Measurements from ENCODE around the gene SERPINE3. TPM values are rescaled to one million over a fixed set of nuclear protein-coding genes. Genes with fewer than 3 reads are reported as not detected.

SERPINE3 gene
- polyA plus RNA-seq, 3 donors = not detected

GRCh38 chr13:51328488-51328887, 11.0 kb upstream of the SERPINE3 start:
- Histone ChIP-seq H2AFZ (ENCODE audit: insufficient read depth, low read depth, low read length, poor library complexity, severe bottlenecking) (no peak overlapping the region), H3K36me3 (replicated peaks in 1 of 2; ENCODE audit: control insufficient read depth in 1 of 2, insufficient read depth in 2 of 2, low read length in 2 of 2) (no peaks in the 10 kb centered on the region), H3K4me3 (replicated peaks in 1 of 3; ENCODE audit: low read depth in 2 of 3, low read length in 3 of 3) (no peak overlapping the region), H3K4me1 (ENCODE audit: control insufficient read depth in 1 of 2, insufficient read depth in 2 of 2, low read length in 2 of 2) (peaks cover 13 to 15% of the 10 kb centered on the region in 2 donors), H3K4me2 (replicated peaks; ENCODE audit: extremely low read depth, low read length, poor library complexity, severe bottlenecking) (no peak overlapping the region), H4K20me1 (ENCODE audit: insufficient read depth, low read length) (no peaks in the 10 kb centered on the region), H3K79me2 (ENCODE audit: insufficient read depth, low read length) (no peaks in the 10 kb centered on the region), H3K9me3 (replicated peaks in 1 of 2; ENCODE audit: control insufficient read depth in 1 of 2, insufficient read depth in 1 of 2, low read length in 2 of 2) (no peaks in the 10 kb centered on the region), H3K27me3 (ENCODE audit: control insufficient read depth in 2 of 2, insufficient read depth in 2 of 2, low read length in 2 of 2) (no peaks in the 10 kb centered on the region), H3K9ac (ENCODE audit: insufficient read depth, low read length, poor library complexity, severe bottlenecking) (no peak overlapping the region), H3K27ac (ENCODE audit: low read depth in 1 of 2, low read length in 2 of 2) (no peak overlapping the region)
- Mint-ChIP-seq H3K27ac (no peak overlapping the region), H3K4me1 (peaks cover 18% of the 10 kb centered on the region), H3K4me3 (no peak overlapping the region), H3K9me3 (no peaks in the 10 kb centered on the region), H3K27me3 (ENCODE audit: low read depth in 3 of 3) (no peaks in the 10 kb centered on the region), H3K36me3 (no peaks in the 10 kb centered on the region)
- no peak for DNase-seq
- 100% methylated on average over 4 of the region's 6 CpGs for WGBS (ENCODE audit: insufficient coverage)
- intact Hi-C loops (cut with micrococcal nuclease) = no loop called here
- TF ChIP-seq, protein P1, sequence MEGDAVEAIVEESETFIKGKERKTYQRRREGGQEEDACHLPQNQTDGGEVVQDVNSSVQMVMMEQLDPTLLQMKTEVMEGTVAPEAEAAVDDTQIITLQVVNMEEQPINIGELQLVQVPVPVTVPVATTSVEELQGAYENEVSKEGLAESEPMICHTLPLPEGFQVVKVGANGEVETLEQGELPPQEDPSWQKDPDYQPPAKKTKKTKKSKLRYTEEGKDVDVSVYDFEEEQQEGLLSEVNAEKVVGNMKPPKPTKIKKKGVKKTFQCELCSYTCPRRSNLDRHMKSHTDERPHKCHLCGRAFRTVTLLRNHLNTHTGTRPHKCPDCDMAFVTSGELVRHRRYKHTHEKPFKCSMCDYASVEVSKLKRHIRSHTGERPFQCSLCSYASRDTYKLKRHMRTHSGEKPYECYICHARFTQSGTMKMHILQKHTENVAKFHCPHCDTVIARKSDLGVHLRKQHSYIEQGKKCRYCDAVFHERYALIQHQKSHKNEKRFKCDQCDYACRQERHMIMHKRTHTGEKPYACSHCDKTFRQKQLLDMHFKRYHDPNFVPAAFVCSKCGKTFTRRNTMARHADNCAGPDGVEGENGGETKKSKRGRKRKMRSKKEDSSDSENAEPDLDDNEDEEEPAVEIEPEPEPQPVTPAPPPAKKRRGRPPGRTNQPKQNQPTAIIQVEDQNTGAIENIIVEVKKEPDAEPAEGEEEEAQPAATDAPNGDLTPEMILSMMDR (IDR thresholded peaks at IDR 0.05) = no peak

DNA sequence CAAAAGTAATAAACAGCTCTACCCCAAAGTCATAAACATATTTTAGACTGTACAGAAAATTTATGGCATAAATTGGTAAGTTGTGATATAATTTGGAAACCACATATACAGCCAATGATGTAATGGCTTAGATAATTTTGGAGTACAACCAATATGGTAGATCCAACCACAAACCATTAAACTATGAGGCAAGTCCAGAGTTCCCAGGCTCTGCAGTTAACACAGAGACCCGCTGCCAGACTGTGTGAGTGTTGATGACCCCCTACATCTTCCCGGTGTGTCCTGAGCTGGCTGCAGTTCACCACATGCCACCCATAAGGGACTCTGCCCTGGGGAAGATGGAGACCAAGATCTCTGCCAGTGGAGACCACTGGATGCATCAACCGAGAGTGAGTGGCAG, 9.9 kb upstream of the SERPINE3 start:
- H3K27ac Mint-ChIP-seq = no peak overlapping the region
- H3K36me3 Mint-ChIP-seq = no peaks in the 10 kb centered on the region
- H3K4me3 ChIP-seq (replicated peaks in 1 of 3; ENCODE audit: low read depth in 2 of 3, low read length in 3 of 3) = no peak overlapping the region
- H3K27me3 ChIP-seq (ENCODE audit: control insufficient read depth in 2 of 2, insufficient read depth in 2 of 2, low read length in 2 of 2) = no peaks in the 10 kb centered on the region
- no peak overlapping the region for H2AFZ ChIP-seq (ENCODE audit: insufficient read depth, low read depth, low read length, poor library complexity, severe bottlenecking)
- no peak overlapping the region for H3K27ac ChIP-seq (ENCODE audit: low read depth in 1 of 2, low read length in 2 of 2)
- DNase-seq = no peak
- no peak overlapping the region for H3K4me3 Mint-ChIP-seq
- no peak overlapping the region for H3K9ac ChIP-seq (ENCODE audit: insufficient read depth, low read length, poor library complexity, severe bottlenecking)
- peaks cover 13 to 15% of the 10 kb centered on the region in 2 donors for H3K4me1 ChIP-seq (ENCODE audit: control insufficient read depth in 1 of 2, insufficient read depth in 2 of 2, low read length in 2 of 2)
- peaks cover 18% of the 10 kb centered on the region for H3K4me1 Mint-ChIP-seq
- no peaks in the 10 kb centered on the region for H3K9me3 ChIP-seq (replicated peaks in 1 of 2; ENCODE audit: control insufficient read depth in 1 of 2, insufficient read depth in 1 of 2, low read length in 2 of 2)
- no peaks in the 10 kb centered on the region for H3K79me2 ChIP-seq (ENCODE audit: insufficient read depth, low read length)
- WGBS (ENCODE audit: insufficient coverage) = 100% methylated on average over 1 of the region's 3 CpGs
- no peaks in the 10 kb centered on the region for H4K20me1 ChIP-seq (ENCODE audit: insufficient read depth, low read length)
- no peaks in the 10 kb centered on the region for H3K9me3 Mint-ChIP-seq
- intact Hi-C loops (cut with micrococcal nuclease) = no loop called here
- H3K4me2 ChIP-seq (replicated peaks; ENCODE audit: extremely low read depth, low read length, poor library complexity, severe bottlenecking) = no peak overlapping the region
- H3K27me3 Mint-ChIP-seq (ENCODE audit: low read depth in 3 of 3) = no peaks in the 10 kb centered on the region
- no peaks in the 10 kb centered on the region for H3K36me3 ChIP-seq (replicated peaks in 1 of 2; ENCODE audit: control insufficient read depth in 1 of 2, insufficient read depth in 2 of 2, low read length in 2 of 2)
- TF ChIP-seq, protein P1 (IDR thresholded peaks at IDR 0.05) = no peak

Data from CD14-positive monocyte (primary cell).